HEK293 (cell line): ENCODE results near the gene C17orf67.

Experiments used
- CTCF ChIA-PET: fragments of 350-600 bp; formaldehyde crosslinking; extraction: SDS; loops from one replicate; lab custom pipeline; 2021; ENCODE audit warnings: antibody characterized with exemption; lab: Yijun Ruan, JAX
- POLR2A ChIA-PET: fragments of 300-600 bp; formaldehyde crosslinking; extraction: SDS; loops from one replicate; lab custom pipeline; 2020; ENCODE audit warnings: antibody characterized with exemption, inconsistent platforms; lab: Yijun Ruan, JAX
- H3K27ac ChIP-seq: fragments of 200-500 bp; sonication (Bioruptor generic); 2 replicates; pipeline ENCODE4 v1.5.1; 2014; ENCODE audit warnings: low read depth, low read length, control low read depth, inconsistent platforms; ENCODE audit errors: extremely low read depth
- H3K36me3 ChIP-seq, 2 experiments: fragments of 200-500 bp in 1 of 2; sonication (Bioruptor generic) in 1 of 2; 1 replicate in 1 of 2; 2 replicates in 1 of 2; pipeline ENCODE4 v1.5.1; 2014 to 2017; ENCODE audit warnings: inconsistent platforms in 2 of 2, low read length in 2 of 2; ENCODE audit not compliant: control insufficient read depth in 2 of 2, insufficient read depth in 1 of 2
- H3K4me1 ChIP-seq: fragments of 200-500 bp; sonication (Bioruptor generic); 2 replicates; pipeline ENCODE4 v1.5.1; 2014; ENCODE audit warnings: mild to moderate bottlenecking, low read length, inconsistent platforms; ENCODE audit not compliant: control insufficient read depth, insufficient read depth
- H3K4me3 ChIP-seq: 2 replicates; pipeline ENCODE4 v1.5.1; 2011; ENCODE audit warnings: low read depth, mild to moderate bottlenecking, control low read depth, low read length, moderate library complexity
- H3K9me3 ChIP-seq: fragments of 200-500 bp; sonication (Bioruptor generic); 2 replicates; pipeline ENCODE4 v1.5.1; 2014; ENCODE audit warnings: low read depth, low read length, inconsistent platforms; ENCODE audit not compliant: control insufficient read depth, insufficient read depth
- FEZF1 ChIP-seq: fragments of 450-650 bp; formaldehyde crosslinking; IDR thresholded peaks from 2 replicates; pipeline ENCODE4 v1.5.1; 2016; ENCODE audit warnings: missing biosample characterization, missing genetic modification characterization
- IKZF3 ChIP-seq: fragments of 450-650 bp; IDR thresholded peaks from 2 replicates; pipeline ENCODE4 v1.5.0; 2018; ENCODE audit warnings: missing biosample characterization, mild to moderate bottlenecking, missing genetic modification characterization, moderate library complexity
- KLF7 ChIP-seq: fragments of 450-650 bp; formaldehyde crosslinking; IDR thresholded peaks from 2 replicates; pipeline ENCODE4 v1.5.1; 2016; ENCODE audit warnings: missing biosample characterization, missing genetic modification characterization, borderline replicate concordance
- ZFP41 ChIP-seq: fragments of 450-650 bp; formaldehyde crosslinking; IDR thresholded peaks from 2 replicates; pipeline ENCODE4 v1.5.1; 2016; ENCODE audit warnings: missing biosample characterization, missing genetic modification characterization, borderline replicate concordance
- ZNF175 ChIP-seq: fragments of 450-650 bp; formaldehyde crosslinking; IDR thresholded peaks from 2 replicates; pipeline ENCODE4 v1.5.1; 2016; ENCODE audit warnings: missing biosample characterization, missing genetic modification characterization
- ZNF24 ChIP-seq: fragments of 450-650 bp; formaldehyde crosslinking; IDR thresholded peaks from 2 replicates; pipeline ENCODE4 v1.5.1; 2016; ENCODE audit warnings: missing biosample characterization, missing genetic modification characterization
- ZNF302 ChIP-seq: fragments of 450-650 bp; formaldehyde crosslinking; IDR thresholded peaks from 2 replicates; pipeline ENCODE4 v1.5.1; 2016; ENCODE audit warnings: missing biosample characterization, missing genetic modification characterization, low read depth
- ZNF311 ChIP-seq: fragments of 450-650 bp; formaldehyde crosslinking; IDR thresholded peaks from 2 replicates; pipeline ENCODE4 v1.5.1; 2017; ENCODE audit warnings: missing biosample characterization, missing genetic modification characterization, borderline replicate concordance
- ZNF473 ChIP-seq: fragments of 450-650 bp; formaldehyde crosslinking; IDR thresholded peaks from 2 replicates; pipeline ENCODE4 v1.5.1; 2017; ENCODE audit warnings: missing biosample characterization, missing genetic modification characterization
- ZNF571 ChIP-seq: fragments of 450-650 bp; formaldehyde crosslinking; IDR thresholded peaks from 2 replicates; pipeline ENCODE4 v1.5.0; 2017; ENCODE audit warnings: missing biosample characterization, missing genetic modification characterization
- ZNF626 ChIP-seq: fragments of 450-650 bp; sonication (Bioruptor Pico); formaldehyde crosslinking; IDR thresholded peaks from 2 replicates; pipeline ENCODE4 v1.5.1; 2018; ENCODE audit warnings: missing biosample characterization, missing genetic modification characterization, inconsistent platforms
- ZNF791 ChIP-seq: fragments of 450-650 bp; formaldehyde crosslinking; IDR thresholded peaks from 2 replicates; pipeline ENCODE4 v1.5.1; 2016; ENCODE audit warnings: missing biosample characterization, missing genetic modification characterization
- TF ChIP-seq, protein P1 (sequence below): fragments of 450-650 bp; formaldehyde crosslinking; IDR thresholded peaks from 2 replicates; pipeline ENCODE4 v1.5.1; 2016; ENCODE audit warnings: missing biosample characterization, missing genetic modification characterization, borderline replicate concordance
- TF ChIP-seq, protein P2 (sequence below): fragments of 450-650 bp; formaldehyde crosslinking; IDR thresholded peaks from 2 replicates; pipeline ENCODE4 v1.5.1; 2016; ENCODE audit warnings: missing biosample characterization, missing genetic modification characterization
- TF ChIP-seq, protein P3 (sequence below): fragments of 450-650 bp; formaldehyde crosslinking; IDR thresholded peaks from 2 replicates; pipeline ENCODE4 v1.5.1; 2016; ENCODE audit warnings: missing biosample characterization, missing genetic modification characterization
- TF ChIP-seq, protein P4 (sequence below): fragments of 450-650 bp; formaldehyde crosslinking; conservative IDR thresholded peaks from 2 replicates; pipeline ENCODE4 v1.5.1; 2016; ENCODE audit warnings: low read depth, missing biosample characterization, missing genetic modification characterization

The C17orf67 gene

DNA sequence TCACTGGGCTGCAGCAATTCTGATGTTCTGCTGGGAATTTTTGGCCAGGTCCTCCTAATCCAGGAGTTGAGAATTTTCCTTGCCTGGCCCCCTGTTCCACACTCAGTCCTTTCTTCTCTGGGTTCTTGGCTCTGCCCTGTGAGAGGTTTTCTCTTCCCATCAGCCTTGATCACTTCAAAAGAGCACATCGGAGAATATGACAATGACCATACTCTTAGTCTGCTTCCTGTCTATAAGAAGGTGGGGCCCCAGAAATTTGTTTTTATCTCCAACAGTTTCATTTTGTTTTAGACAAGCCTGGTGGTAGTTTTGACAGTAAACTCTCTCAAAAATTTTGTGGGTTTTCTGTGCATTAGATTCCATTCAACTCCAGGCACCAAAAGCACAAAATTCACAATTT, 70.7 kb downstream of the C17orf67 start (continued):
- TF ChIP-seq, protein P1, sequence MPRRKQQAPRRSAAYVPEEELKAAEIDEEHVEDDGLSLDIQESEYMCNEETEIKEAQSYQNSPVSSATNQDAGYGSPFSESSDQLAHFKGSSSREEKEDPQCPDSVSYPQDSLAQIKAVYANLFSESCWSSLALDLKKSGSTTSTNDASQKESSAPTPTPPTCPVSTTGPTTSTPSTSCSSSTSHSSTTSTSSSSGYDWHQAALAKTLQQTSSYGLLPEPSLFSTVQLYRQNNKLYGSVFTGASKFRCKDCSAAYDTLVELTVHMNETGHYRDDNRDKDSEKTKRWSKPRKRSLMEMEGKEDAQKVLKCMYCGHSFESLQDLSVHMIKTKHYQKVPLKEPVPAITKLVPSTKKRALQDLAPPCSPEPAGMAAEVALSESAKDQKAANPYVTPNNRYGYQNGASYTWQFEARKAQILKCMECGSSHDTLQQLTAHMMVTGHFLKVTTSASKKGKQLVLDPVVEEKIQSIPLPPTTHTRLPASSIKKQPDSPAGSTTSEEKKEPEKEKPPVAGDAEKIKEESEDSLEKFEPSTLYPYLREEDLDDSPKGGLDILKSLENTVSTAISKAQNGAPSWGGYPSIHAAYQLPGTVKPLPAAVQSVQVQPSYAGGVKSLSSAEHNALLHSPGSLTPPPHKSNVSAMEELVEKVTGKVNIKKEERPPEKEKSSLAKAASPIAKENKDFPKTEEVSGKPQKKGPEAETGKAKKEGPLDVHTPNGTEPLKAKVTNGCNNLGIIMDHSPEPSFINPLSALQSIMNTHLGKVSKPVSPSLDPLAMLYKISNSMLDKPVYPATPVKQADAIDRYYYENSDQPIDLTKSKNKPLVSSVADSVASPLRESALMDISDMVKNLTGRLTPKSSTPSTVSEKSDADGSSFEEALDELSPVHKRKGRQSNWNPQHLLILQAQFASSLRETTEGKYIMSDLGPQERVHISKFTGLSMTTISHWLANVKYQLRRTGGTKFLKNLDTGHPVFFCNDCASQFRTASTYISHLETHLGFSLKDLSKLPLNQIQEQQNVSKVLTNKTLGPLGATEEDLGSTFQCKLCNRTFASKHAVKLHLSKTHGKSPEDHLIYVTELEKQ, result no peak
- TF ChIP-seq ZNF302 (tag by site-specific recombination) (no peak), ZNF24 (tag by site-specific recombination) (no peak), ZFP41 (tag by site-specific recombination) (no peak), ZNF791 (tag by site-specific recombination) (no peak)

DNA sequence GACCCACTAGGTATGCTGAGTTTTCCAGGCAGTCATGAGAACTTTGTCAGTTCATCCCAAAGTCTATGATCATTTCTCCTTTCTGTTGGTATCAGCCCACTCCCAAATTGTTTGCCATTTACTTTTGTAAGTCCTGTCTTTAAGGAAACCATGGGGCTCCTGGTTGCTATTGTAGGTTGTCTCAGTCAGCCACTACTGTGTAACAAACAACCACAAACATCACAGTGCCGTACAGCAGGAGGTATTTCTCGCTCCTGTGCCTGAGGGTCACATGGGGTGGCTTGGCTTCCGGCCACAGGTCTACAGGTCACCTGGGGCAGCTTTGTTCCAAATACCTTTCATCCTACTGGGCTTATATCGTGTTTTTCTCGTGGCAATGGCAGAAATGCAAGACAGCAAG, 71.6 kb downstream of the C17orf67 start:
- Histone ChIP-seq H3K4me1 (no peaks in the 10 kb centered on the region), H3K4me3 (no peak overlapping the region), H3K36me3 (no peaks in the 10 kb centered on the region), H3K9me3 (no peaks in the 10 kb centered on the region), H3K27ac (no peak overlapping the region)
- TF ChIP-seq KLF7 (tag by site-specific recombination) (no peak), ZNF311 (tag by site-specific recombination) (no peak), IKZF3 (tag by site-specific recombination) (no peak), ZNF626 (tag by site-specific recombination) (no peak), ZNF175 (tag by site-specific recombination) (no peak), ZNF473 (tag by site-specific recombination) (no peak), FEZF1 (no peak), ZNF571 (tag by site-specific recombination) (no peak)
- TF ChIP-seq, protein P2, sequence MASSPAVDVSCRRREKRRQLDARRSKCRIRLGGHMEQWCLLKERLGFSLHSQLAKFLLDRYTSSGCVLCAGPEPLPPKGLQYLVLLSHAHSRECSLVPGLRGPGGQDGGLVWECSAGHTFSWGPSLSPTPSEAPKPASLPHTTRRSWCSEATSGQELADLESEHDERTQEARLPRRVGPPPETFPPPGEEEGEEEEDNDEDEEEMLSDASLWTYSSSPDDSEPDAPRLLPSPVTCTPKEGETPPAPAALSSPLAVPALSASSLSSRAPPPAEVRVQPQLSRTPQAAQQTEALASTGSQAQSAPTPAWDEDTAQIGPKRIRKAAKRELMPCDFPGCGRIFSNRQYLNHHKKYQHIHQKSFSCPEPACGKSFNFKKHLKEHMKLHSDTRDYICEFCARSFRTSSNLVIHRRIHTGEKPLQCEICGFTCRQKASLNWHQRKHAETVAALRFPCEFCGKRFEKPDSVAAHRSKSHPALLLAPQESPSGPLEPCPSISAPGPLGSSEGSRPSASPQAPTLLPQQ (tag by site-specific recombination), result no peak
- TF ChIP-seq, protein P3, sequence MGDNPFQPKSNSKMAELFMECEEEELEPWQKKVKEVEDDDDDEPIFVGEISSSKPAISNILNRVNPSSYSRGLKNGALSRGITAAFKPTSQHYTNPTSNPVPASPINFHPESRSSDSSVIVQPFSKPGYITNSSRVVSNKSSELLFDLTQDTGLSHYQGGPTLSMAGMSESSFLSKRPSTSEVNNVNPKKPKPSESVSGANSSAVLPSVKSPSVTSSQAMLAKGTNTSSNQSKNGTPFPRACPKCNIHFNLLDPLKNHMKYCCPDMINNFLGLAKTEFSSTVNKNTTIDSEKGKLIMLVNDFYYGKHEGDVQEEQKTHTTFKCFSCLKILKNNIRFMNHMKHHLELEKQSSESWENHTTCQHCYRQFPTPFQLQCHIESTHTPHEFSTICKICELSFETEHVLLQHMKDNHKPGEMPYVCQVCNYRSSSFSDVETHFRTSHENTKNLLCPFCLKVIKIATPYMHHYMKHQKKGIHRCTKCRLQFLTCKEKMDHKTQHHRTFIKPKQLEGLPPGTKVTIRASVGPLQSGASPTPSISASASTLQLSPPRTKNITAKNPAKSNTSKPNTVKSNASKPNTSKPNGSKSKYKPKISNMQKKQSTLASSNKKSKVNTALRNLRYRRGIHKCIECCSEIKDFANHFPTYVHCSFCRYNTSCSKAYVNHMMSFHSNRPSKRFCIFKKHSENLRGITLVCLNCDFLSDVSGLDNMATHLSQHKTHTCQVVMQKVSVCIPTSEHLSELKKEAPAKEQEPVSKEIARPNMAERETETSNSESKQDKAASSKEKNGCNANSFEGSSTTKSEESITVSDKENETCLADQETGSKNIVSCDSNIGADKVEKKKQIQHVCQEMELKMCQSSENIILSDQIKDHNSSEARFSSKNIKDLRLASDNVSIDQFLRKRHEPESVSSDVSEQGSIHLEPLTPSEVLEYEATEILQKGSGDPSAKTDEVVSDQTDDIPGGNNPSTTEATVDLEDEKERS (tag by site-specific recombination), result no peak
- TF ChIP-seq, protein P4, sequence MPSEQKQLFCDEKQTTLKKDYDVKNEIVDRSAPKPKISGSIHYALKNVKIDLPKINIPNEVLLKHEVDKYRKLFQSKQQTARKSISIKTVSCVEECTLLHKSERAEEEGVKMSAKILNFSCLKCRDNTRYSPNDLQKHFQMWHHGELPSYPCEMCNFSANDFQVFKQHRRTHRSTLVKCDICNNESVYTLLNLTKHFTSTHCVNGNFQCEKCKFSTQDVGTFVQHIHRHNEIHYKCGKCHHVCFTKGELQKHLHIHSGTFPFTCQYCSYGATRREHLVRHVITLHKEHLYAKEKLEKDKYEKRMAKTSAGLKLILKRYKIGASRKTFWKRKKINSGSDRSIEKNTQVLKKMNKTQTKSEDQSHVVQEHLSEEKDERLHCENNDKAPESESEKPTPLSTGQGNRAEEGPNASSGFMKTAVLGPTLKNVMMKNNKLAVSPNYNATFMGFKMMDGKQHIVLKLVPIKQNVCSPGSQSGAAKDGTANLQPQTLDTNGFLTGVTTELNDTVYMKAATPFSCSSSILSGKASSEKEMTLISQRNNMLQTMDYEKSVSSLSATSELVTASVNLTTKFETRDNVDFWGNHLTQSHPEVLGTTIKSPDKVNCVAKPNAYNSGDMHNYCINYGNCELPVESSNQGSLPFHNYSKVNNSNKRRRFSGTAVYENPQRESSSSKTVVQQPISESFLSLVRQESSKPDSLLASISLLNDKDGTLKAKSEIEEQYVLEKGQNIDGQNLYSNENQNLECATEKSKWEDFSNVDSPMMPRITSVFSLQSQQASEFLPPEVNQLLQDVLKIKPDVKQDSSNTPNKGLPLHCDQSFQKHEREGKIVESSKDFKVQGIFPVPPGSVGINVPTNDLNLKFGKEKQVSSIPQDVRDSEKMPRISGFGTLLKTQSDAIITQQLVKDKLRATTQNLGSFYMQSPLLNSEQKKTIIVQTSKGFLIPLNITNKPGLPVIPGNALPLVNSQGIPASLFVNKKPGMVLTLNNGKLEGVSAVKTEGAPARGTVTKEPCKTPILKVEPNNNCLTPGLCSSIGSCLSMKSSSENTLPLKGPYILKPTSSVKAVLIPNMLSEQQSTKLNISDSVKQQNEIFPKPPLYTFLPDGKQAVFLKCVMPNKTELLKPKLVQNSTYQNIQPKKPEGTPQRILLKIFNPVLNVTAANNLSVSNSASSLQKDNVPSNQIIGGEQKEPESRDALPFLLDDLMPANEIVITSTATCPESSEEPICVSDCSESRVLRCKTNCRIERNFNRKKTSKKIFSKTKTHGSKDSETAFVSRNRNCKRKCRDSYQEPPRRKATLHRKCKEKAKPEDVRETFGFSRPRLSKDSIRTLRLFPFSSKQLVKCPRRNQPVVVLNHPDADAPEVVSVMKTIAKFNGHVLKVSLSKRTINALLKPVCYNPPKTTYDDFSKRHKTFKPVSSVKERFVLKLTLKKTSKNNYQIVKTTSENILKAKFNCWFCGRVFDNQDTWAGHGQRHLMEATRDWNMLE, result no peak
- CTCF ChIA-PET, result interaction anchor here (1.3 kb wide), 1 partner anchor 18 kb away, joined by 5 read pairs; no protein-coding TSS in a partner anchor
- POLR2A ChIA-PET, result no interaction called here
